ENCODE results near the gene B3GNT8.

The B3GNT8 gene

GRCh38 chr19:41415154-41415571 lies 12.0 kb downstream of the B3GNT8 start:
- H3K14ac ChIP-seq (ENCODE audit: low read length in 2 of 2) = no peak overlapping the region
- WGBS = 92% methylated on average over 7 of the region's 9 CpGs

GRCh38 chr19:41414461-41414860 lies 12.7 kb downstream of the B3GNT8 start:
- Histone ChIP-seq H3K9ac (ENCODE audit: low read length) (no peak overlapping the region), H3K18ac (ENCODE audit: low read depth in 1 of 2, low read length in 2 of 2) (no peak overlapping the region), H3K4me2 (ENCODE audit: low read length, poor library complexity, severe bottlenecking) (no peak overlapping the region), H3K14ac (ENCODE audit: low read length in 2 of 2) (no peak overlapping the region), H3K27ac (ENCODE audit: low read length, poor library complexity, severe bottlenecking) (no peak overlapping the region), H3K23ac (ENCODE audit: low read length in 2 of 2) (no peak overlapping the region), H2BK120ac (ENCODE audit: low read depth, low read length) (no peak overlapping the region), H4K8ac (ENCODE audit: low read length) (no peak overlapping the region), H2BK15ac (ENCODE audit: low read depth, poor library complexity, severe bottlenecking) (no peak overlapping the region), H2AFZ (ENCODE audit: low read depth, low read length) (no peak overlapping the region), H2AK5ac (ENCODE audit: low read length, severe bottlenecking) (no peak overlapping the region), H2BK5ac (ENCODE audit: low read depth, low read length, poor library complexity, severe bottlenecking) (no peak overlapping the region), H3K4ac (ENCODE audit: low read depth in 1 of 2, low read length in 2 of 2) (no peak overlapping the region), H4K91ac (ENCODE audit: low read length) (peak overlapping the region; percentile 41), H2BK12ac (ENCODE audit: low read length in 2 of 2) (no peak overlapping the region), H3K4me1 (ENCODE audit: control insufficient read depth, insufficient read depth, low read depth, low read length) (peaks cover 13% of the 10 kb centered on the region), H3K79me1 (replicated peaks; ENCODE audit: low read length, poor library complexity, severe bottlenecking) (peaks cover 8% of the 10 kb centered on the region), H3K27me3 (ENCODE audit: control insufficient read depth in 1 of 2, insufficient read depth in 1 of 2, low read length in 2 of 2) (no peaks in the 10 kb centered on the region), H3K36me3 (ENCODE audit: control insufficient read depth in 1 of 2, insufficient read depth in 2 of 2, low read depth in 1 of 2, low read length in 2 of 2) (peaks cover 66 to 68% of the 10 kb centered on the region in 2 experiments), H3K9me3 (ENCODE audit: control insufficient read depth, low read length) (no peaks in the 10 kb centered on the region), H3K4me3 (ENCODE audit: insufficient read depth in 1 of 2, low read depth in 1 of 2, low read length in 2 of 2) (no peak overlapping the region)
- 84% methylated on average over 9 of the region's 9 CpGs for WGBS
- no peak for DNase-seq

More at GRCh38 chr19:41415154-41415571, 12.0 kb downstream of the B3GNT8 start:
- Histone ChIP-seq H3K79me1 (replicated peaks; ENCODE audit: low read length, poor library complexity, severe bottlenecking) (peaks cover 5% of the 10 kb centered on the region), H2BK15ac (ENCODE audit: low read depth, poor library complexity, severe bottlenecking) (no peak overlapping the region), H3K36me3 (ENCODE audit: control insufficient read depth in 1 of 2, insufficient read depth in 2 of 2, low read depth in 1 of 2, low read length in 2 of 2) (peaks cover 73 to 74% of the 10 kb centered on the region in 2 experiments), H3K27me3 (ENCODE audit: control insufficient read depth in 1 of 2, insufficient read depth in 1 of 2, low read length in 2 of 2) (no peaks in the 10 kb centered on the region), H2AFZ (ENCODE audit: low read depth, low read length) (no peak overlapping the region), H3K23ac (ENCODE audit: low read length in 2 of 2) (no peak overlapping the region), H3K4ac (ENCODE audit: low read depth in 1 of 2, low read length in 2 of 2) (no peak overlapping the region), H3K4me2 (ENCODE audit: low read length, poor library complexity, severe bottlenecking) (no peak overlapping the region), H3K9ac (ENCODE audit: low read length) (no peak overlapping the region), H2BK5ac (ENCODE audit: low read depth, low read length, poor library complexity, severe bottlenecking) (no peak overlapping the region), H3K4me3 (ENCODE audit: insufficient read depth in 1 of 2, low read depth in 1 of 2, low read length in 2 of 2) (no peak overlapping the region), H2AK5ac (ENCODE audit: low read length, severe bottlenecking) (no peak overlapping the region), H3K4me1 (ENCODE audit: control insufficient read depth, insufficient read depth, low read depth, low read length) (peaks cover 9% of the 10 kb centered on the region), H3K18ac (ENCODE audit: low read depth in 1 of 2, low read length in 2 of 2) (no peak overlapping the region), H3K27ac (ENCODE audit: low read length, poor library complexity, severe bottlenecking) (no peak overlapping the region), H4K8ac (ENCODE audit: low read length) (no peak overlapping the region), H2BK12ac (ENCODE audit: low read length in 2 of 2) (no peak overlapping the region), H2BK120ac (ENCODE audit: low read depth, low read length) (no peak overlapping the region), H4K91ac (ENCODE audit: low read length) (no peak overlapping the region), H3K9me3 (ENCODE audit: control insufficient read depth, low read length) (no peaks in the 10 kb centered on the region)
- DNase-seq = no peak

GRCh38 chr19:41413947-41414346 lies 13.2 kb downstream of the B3GNT8 start:
- Histone ChIP-seq H2AK5ac (ENCODE audit: low read length, severe bottlenecking) (no peak overlapping the region), H2AFZ (ENCODE audit: low read depth, low read length) (no peak overlapping the region), H3K36me3 (ENCODE audit: control insufficient read depth in 1 of 2, insufficient read depth in 2 of 2, low read depth in 1 of 2, low read length in 2 of 2) (peaks cover 61 to 64% of the 10 kb centered on the region in 2 experiments), H3K27me3 (ENCODE audit: control insufficient read depth in 1 of 2, insufficient read depth in 1 of 2, low read length in 2 of 2) (no peaks in the 10 kb centered on the region), H3K23ac (ENCODE audit: low read length in 2 of 2) (no peak overlapping the region), H3K4me1 (ENCODE audit: control insufficient read depth, insufficient read depth, low read depth, low read length) (peaks cover 17% of the 10 kb centered on the region), H3K9ac (ENCODE audit: low read length) (no peak overlapping the region), H3K4me3 (ENCODE audit: insufficient read depth in 1 of 2, low read depth in 1 of 2, low read length in 2 of 2) (no peak overlapping the region), H3K4me2 (ENCODE audit: low read length, poor library complexity, severe bottlenecking) (no peak overlapping the region), H3K79me1 (replicated peaks; ENCODE audit: low read length, poor library complexity, severe bottlenecking) (peaks cover 8% of the 10 kb centered on the region), H4K91ac (ENCODE audit: low read length) (no peak overlapping the region), H4K8ac (ENCODE audit: low read length) (no peak overlapping the region), H3K4ac (ENCODE audit: low read depth in 1 of 2, low read length in 2 of 2) (no peak overlapping the region), H2BK15ac (ENCODE audit: low read depth, poor library complexity, severe bottlenecking) (no peak overlapping the region), H2BK120ac (ENCODE audit: low read depth, low read length) (no peak overlapping the region), H3K14ac (ENCODE audit: low read length in 2 of 2) (no peak overlapping the region), H3K18ac (ENCODE audit: low read depth in 1 of 2, low read length in 2 of 2) (no peak overlapping the region), H2BK5ac (ENCODE audit: low read depth, low read length, poor library complexity, severe bottlenecking) (no peak overlapping the region), H2BK12ac (ENCODE audit: low read length in 2 of 2) (no peak overlapping the region), H3K9me3 (ENCODE audit: control insufficient read depth, low read length) (no peaks in the 10 kb centered on the region), H3K27ac (ENCODE audit: low read length, poor library complexity, severe bottlenecking) (no peak overlapping the region)
- WGBS = 97% methylated on average over 10 of the region's 10 CpGs
- no peak for DNase-seq

- H3K27ac ChIP-seq (ENCODE audit: low read length, poor library complexity, severe bottlenecking) = no peak overlapping the region
- H3K79me1 ChIP-seq (replicated peaks; ENCODE audit: low read length, poor library complexity, severe bottlenecking) = peaks cover 10% of the 10 kb centered on the region
- no peak overlapping the region for H2AK5ac ChIP-seq (ENCODE audit: low read length, severe bottlenecking)
- H3K4me3 ChIP-seq (ENCODE audit: insufficient read depth in 1 of 2, low read depth in 1 of 2, low read length in 2 of 2) = no peak overlapping the region
- H3K14ac ChIP-seq (ENCODE audit: low read length in 2 of 2) = no peak overlapping the region
- H3K4me1 ChIP-seq (ENCODE audit: control insufficient read depth, insufficient read depth, low read depth, low read length) = peaks cover 19% of the 10 kb centered on the region
- no peak overlapping the region for H3K9ac ChIP-seq (ENCODE audit: low read length)
- H3K23ac ChIP-seq (ENCODE audit: low read length in 2 of 2) = no peak overlapping the region
- no peaks in the 10 kb centered on the region for H3K9me3 ChIP-seq (ENCODE audit: control insufficient read depth, low read length)
- no peak overlapping the region for H4K8ac ChIP-seq (ENCODE audit: low read length)
- H2AFZ ChIP-seq (ENCODE audit: low read depth, low read length) = no peak overlapping the region
- no peak for DNase-seq
- no peak overlapping the region for H3K4ac ChIP-seq (ENCODE audit: low read depth in 1 of 2, low read length in 2 of 2)
- H3K18ac ChIP-seq (ENCODE audit: low read depth in 1 of 2, low read length in 2 of 2) = no peak overlapping the region
- no peak overlapping the region for H4K91ac ChIP-seq (ENCODE audit: low read length)
- no peak overlapping the region for H2BK120ac ChIP-seq (ENCODE audit: low read depth, low read length)
- H3K36me3 ChIP-seq (ENCODE audit: control insufficient read depth in 1 of 2, insufficient read depth in 2 of 2, low read depth in 1 of 2, low read length in 2 of 2) = peaks cover 57 to 59% of the 10 kb centered on the region in 2 experiments
- H2BK15ac ChIP-seq (ENCODE audit: low read depth, poor library complexity, severe bottlenecking) = no peak overlapping the region
- H2BK5ac ChIP-seq (ENCODE audit: low read depth, low read length, poor library complexity, severe bottlenecking) = no peak overlapping the region
- no peaks in the 10 kb centered on the region for H3K27me3 ChIP-seq (ENCODE audit: control insufficient read depth in 1 of 2, insufficient read depth in 1 of 2, low read length in 2 of 2)
- H2BK12ac ChIP-seq (ENCODE audit: low read length in 2 of 2) = no peak overlapping the region
- H3K4me2 ChIP-seq (ENCODE audit: low read length, poor library complexity, severe bottlenecking) = no peak overlapping the region
- 98% methylated on average over 5 of the region's 5 CpGs for WGBS
Observed at GRCh38 chr19:41412953-41413352, 14.2 kb downstream of the B3GNT8 start.

All from mesenchymal stem cell (in vitro differentiated cells and primary cell).